GM18502 (cell line): ENCODE results near the gene FKBP7.
"Not testable (repeated sequence)": the region's sequence is repeated elsewhere in the genome, so short reads cannot be mapped to it uniquely, and the experiment has no call there.

ENCODE experiments used
- ATAC-seq: cut with Tn5 transposase; IDR thresholded peaks from one replicate; pipeline ENCODE4 v1.9.1; 2021; ENCODE audit warnings: mild to moderate bottlenecking; ENCODE audit not compliant: unreplicated experiment, poor library complexity

FKBP7 gene

GRCh38 chr2:178478439-178479274 lies at the start of gene FKBP7:
Gene FKBP7 (minus strand): TSS chr2:178478600. CDS start chr2:178478499, 101 bp downstream.
- ATAC-seq: peak; percentile 54

- ATAC-seq: no peak
These were observed 49.2 kb upstream of the FKBP7 start for GRCh38 chr2:178527592-178527991.

DNA sequence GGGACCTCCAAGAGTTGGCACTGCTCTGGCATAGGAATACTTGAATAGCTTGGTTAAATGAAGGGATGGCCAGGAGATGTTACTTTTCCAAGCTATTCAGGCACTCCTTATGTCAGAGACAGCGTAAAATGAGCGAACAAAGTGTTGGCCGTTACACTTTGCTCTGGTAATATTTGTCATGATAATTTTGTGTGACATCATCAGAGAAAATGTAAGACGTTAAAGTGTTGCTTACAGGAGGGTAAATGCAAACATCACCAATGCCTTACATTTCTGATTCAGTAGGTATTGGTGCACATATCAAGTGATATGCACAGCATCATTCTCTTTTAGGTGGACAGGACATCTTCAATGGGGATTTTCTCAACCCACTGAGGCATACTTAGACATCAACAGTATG lies 47.9 kb upstream of the FKBP7 start:
- ATAC-seq: no peak

- not testable (repeated sequence) for ATAC-seq
These were observed 47.1 kb upstream of the FKBP7 start for GRCh38 chr2:178525460-178525859.

- ATAC-seq: not testable (repeated sequence)
These were observed 46.6 kb upstream of the FKBP7 start for GRCh38 chr2:178525010-178525409.

DNA sequence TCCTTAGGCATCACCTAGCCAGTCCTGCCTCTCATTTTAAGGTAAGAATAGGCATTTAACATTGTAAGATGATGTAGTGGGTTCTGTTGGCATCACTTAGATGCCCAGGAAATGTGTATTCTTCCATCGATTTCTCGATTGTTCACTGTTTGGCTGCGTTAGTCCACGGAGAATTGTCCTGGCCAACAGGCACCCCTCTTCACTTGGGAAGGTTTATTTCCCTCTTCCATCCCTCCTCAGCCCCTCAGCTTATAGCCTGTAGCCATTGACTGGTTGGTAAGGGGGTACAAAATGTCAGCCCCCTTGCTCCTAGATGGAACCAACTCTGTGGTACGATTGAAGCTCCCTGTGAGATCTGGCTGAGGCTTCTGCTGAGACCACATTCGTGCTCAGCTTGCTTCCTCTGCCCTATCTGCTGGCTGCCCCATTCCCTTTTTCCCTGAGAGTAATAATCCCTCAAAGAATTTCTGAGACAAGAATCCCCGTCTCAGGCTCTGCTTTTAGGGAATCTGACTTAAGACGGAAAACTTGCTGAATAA lies 45.3 kb upstream of the FKBP7 start:
- peak; percentile 4 for ATAC-seq

DNA sequence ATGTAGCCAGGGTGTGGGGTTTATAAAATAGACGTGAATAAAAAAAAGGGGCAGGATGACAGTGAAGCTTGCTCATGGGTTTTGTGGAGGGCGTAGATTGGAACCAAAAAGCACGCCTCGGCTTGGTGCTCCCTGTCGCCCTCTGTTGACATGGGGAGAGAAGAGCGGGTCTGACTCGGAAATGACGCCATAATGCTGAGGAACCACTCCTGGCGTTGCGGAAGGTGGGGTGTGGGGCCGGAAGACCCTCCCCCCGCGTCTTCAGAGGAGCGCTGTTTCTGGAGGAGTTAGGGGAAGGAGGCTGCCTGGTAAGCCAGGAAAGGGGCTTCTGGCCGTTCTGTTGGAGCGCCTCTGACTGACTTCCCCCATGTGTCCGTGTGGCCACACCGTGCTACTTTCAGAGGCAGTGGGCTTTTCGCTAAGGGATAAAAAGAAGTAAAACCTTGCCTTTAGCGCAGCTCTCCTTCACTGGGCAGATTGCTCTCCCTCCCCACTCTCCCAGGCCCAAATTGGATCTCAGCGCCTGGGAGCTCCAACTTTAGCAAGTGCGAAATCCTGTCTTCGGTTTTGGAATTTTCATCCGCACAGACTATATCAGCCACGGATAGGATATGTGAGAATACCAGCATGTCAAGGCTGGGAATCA lies 44.7 kb upstream of the FKBP7 start:
- ATAC-seq: peak; percentile 97

DNA sequence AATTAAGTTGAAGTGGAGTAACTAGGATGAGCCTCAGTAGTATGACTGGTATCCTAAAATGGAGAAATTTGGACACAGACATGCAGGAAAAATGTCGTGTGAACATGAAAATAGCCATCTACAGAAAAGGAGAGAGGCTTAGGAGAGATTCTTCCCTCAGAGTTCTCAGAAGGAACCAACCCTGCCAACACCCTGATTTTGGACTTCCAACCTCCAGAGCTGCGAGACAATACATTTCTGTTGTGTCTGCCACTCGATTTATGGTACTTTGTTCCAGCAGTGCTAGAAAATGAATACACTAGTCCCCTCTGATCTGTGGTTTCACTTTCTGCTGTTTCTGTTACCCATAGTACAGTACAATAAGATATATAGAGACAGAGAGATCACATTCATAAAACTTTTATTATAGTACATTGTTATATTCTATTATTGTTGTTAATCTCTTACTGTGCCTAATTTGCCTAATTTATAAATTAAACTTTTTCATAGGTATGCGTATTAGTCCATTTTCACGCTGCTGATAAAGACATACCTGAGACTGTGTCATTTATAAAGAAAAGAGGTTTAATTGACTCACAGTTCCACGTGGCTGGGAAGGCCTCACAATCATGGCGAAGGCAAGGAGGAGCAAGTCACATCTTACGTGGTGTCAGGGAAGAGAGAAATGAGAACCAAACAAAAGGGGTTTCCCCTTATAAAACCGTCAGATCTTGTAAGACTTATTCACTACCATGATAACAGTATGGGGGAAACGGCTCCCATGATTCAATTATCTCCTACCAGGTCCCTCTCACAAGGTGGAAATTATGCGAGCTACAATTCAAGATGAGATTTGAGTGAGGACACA lies 43.1 kb upstream of the FKBP7 start:
- no peak for ATAC-seq

DNA sequence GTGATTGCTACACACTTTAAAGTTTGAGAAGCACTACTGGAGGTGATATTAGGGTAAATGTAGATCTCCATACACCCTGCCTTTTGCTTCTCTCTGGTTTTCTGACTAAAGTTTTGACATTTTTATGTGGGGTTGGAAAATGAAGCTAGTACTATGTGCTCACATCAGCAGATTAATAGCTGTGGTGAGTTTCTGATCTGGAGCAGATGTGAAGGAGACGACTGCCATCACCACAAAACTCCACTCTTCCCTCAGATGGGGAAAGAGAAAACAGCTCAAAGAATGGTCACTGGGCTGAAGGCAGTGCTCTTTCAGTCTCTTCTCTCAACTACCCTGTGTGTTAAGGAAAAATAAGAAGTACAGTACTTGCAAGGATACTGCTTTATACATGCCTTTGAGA lies 39.1 kb upstream of the FKBP7 start:
- ATAC-seq: no peak

DNA sequence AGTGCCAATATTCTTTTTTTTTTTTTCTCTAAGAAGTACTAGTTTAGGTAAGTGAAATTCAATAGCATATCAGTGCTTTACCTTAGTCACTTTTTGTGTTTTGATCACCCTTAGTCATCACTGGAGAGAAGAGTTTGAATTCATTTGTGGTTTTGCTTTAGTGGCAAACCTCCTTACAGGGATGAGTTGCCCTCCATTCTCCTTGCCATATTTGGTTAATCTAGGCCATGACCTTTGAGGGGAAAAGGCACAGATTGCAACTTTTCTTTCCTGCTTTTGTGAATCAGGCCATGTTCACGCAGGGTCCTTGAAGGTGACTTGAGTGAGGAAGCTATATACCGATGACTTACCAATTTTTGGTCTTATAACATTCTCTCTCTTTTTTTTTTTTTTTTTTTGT lies 36.3 kb upstream of the FKBP7 start:
- ATAC-seq: peak; percentile 51

DNA sequence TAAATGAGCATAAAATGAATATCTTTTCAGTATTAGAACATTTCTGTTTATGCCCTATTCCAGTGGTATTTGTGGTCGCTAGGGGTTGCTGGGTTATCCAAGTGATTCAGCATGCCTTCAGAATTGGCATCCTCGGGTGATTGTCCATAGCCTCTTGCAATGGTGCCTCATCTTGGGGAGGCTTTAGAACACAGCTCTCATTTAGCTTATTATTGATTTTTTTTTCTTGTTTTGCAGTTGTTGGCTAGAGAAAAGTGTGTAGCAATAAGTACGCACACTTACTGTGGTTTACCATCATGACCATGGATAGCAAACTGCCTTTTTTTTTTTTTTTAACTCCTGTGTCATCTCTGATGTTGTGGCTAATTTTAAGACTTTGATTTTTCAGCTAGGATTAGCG lies 35.5 kb upstream of the FKBP7 start:
- no peak for ATAC-seq

GRCh38 chr2:178512484-178512883 lies 34.1 kb upstream of the FKBP7 start:
- no peak for ATAC-seq

DNA sequence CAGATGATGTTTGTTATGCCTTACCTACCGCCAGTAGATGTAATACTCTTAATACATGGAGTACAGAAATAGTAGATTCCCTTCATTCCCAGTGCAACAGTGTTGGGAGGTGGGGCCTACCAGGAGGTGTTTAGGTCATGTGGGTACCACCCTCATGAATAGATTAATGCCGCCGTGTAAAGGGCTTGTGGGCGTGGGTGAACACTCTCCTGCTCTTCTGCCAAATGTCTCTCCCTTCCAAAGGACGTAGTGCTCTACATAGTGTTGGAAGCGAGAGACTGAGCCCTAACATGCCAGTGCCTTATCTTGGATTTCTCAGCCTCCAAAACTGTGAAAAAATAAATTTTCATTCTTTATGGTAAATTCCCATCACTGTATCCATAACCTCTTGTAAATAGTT lies 32.0 kb upstream of the FKBP7 start:
- no peak for ATAC-seq

GRCh38 chr2:178508646-178509045 lies 30.2 kb upstream of the FKBP7 start:
- no peak for ATAC-seq

DNA sequence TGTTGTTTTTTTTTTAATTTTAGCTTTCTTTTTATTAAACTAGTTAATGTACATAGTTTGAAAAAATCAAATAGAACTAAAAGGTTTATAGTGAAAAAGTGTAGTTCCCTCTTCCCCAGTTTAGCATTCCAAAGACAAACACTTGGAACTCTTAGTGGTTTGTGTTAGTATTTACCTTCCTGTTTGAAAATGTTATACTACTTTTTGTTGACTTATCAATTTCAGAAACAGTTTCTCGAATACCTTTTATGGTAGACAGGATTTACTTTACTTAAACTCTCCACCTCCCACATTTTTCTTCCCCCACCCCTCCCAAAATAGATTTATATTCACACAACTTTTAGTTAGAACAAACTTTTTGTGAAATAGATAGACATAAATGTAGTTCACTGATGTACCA lies 28.5 kb upstream of the FKBP7 start:
- no peak for ATAC-seq

DNA sequence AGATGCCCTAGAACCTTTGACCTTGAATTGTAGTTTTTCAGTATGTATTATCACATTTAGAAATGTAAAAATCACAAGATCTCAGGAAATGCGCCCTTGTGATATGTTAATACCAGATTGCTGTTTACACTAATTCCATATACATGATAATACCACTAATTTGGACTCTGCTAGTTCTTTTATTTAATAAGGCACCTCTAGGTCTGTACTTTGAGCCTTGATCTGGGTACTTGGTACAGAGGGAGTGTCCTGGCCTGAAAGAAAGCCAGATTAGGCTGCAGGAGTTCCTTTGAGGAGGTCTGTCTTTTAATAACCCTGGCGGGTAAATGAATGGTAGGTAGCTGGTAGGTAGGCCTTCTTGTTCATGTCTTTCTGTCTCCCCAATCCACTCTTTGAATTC lies 28.1 kb upstream of the FKBP7 start:
- no peak for ATAC-seq

DNA sequence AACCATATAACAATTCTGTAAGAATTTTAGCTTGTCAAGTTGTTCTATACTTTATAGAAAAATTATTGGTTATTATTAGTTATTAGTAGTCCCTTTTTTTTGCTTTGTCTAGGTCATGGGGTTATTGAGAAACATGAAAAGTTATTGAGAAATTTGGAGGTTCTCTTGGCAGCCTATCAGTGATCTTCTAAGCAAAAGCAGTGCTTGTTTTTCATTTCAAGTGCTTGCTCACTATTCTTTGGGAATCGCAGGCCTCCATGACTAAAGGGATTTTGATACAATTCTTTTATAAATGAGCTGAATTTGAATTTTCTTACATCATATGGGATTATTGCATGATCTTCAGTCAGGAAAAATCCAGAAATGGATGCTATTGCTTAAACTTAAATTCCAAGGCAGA lies 27.7 kb upstream of the FKBP7 start:
- no peak for ATAC-seq

DNA sequence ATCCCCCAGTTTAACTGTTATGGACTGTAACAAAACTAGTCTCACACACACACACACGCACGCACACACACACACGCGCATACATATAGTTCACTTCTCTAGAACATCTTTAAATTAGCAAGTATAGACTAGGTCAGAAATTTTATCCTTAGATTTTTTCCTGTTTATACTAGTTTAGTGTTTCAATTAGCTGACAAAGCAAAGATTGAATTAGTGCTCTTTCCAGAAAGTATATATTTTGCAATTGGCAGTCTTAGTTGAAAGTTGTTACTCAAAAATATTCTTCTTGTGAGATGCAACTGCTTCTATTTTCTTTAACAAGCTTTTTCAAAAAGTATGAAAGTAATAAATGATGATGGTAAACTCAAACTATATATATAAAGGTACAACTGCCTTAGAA lies 24.4 kb upstream of the FKBP7 start:
- no peak for ATAC-seq

DNA sequence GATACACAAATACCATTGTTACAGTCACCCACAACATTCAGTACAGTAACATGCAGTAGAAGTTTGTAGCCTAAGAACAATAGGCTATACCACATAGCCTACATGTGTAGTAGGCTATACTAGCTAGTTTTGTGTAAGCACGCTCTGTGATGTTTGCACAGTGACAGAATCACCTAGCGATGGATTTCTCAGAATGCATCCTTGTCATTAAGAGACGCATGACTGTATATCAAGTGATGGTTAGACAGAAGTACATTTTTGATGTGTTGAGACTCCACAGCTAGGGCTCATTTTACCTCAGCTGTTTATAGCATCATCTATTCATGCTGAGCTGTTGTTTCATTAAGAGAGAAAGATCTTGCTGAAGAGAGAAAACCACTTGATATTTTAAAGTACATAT lies 21.2 kb upstream of the FKBP7 start:
- ATAC-seq: no peak

- ATAC-seq: peak; percentile 83
These were observed 19.7 kb upstream of the FKBP7 start for GRCh38 chr2:178498137-178498536.

GRCh38 chr2:178496049-178496448 lies 17.6 kb upstream of the FKBP7 start:
- ATAC-seq: no peak
